ENCODE measurements around the gene TMEM69. TPM values are rescaled to one million over a fixed set of nuclear protein-coding genes. Genes with fewer than 3 reads are reported as not detected.

The TMEM69 gene, protein sequence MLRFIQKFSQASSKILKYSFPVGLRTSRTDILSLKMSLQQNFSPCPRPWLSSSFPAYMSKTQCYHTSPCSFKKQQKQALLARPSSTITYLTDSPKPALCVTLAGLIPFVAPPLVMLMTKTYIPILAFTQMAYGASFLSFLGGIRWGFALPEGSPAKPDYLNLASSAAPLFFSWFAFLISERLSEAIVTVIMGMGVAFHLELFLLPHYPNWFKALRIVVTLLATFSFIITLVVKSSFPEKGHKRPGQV
- total RNA-seq = 21.9 and 32.1 TPM in 2 replicates

DNA sequence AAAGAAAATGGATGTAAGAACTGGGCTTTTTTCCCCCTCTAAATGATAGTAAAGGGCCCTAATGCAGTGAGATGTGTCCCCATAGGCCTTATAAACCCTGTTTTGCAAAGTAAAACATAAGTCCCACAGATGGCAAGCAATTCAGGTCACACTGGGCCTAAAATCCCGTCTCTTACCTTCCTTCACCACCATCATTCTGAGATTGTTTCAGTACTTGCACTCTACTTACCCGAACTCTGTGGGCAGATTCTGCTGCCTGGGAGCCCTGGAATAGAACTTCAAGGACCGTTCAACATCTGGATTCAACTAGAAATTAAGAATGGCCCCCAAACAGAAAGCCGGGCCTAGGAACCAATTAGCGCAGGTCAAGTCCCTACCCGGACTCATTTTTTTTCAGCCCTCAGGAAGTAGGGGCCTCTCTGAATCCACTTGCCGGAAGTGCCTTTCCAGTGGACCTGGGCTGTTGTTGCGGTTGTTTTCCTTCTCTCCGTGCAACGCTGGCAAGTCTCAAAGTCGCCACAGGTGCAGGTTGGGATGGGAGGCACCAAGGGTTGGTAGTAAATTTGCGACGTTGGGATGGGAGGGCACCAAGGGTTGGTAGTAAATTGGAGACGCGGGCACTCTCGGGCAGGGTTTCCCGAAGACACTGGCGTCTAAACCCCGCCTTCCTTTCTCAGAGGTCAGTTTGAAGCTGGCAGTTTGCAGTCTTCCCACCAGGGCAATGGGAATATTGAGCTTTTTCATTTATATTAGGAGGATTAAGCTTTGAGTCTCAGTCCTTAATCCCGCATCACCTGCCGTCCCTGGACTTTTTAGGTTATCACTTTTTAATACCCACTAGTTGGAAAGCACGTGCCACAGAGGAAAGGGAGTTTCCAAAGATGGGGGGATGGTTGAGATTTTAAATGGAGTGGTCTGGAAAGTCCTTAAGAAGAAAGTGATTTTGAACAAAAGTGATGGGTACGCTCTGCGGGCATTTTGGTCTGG lies at the start of gene TMEM69:
TMEM69 (plus strand) TSS at position 428 of the 987 bp plus-strand sequence. CDS start 2,888 bp downstream, outside the sequence.

DNA sequence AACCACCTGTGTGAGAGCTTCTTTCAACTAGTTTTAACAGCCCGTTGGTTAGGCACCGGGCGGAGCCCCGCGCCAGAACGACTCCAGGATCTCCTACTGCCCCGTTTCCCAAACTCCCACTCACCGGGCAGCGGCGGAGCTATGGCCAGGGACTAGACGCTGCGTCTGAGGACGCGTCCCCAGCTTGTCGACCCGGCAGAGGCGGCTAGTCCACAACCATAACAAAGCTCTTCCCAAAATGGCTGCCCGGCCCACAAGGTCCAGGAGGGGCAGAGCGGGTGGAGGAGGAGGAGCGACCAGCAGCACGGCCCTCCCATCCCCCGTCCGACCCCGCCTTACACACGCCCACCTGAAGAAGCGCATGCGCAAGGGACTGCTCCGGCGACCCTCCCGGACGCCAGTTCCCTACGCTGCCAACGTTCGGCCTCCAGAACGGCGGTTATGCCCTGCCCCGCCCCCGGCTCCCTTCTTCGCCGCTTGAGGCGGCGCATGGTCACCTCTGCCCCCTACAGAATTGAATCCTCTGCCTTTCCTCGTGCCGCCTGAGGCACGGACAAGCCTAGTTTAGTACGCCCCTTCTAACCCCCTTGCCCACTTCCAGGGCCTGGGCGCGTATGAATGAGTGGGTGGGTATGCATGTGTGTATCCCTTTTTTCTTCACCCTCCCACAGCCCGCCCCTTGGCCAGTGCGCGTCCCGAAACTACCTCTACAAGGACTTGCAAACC lies 1.5 kb upstream of the TMEM69 start, which contains the start of gene GPBP1L1:
GPBP1L1 (minus strand) TSS at position 246 of the 726 bp plus-strand sequence. CDS start 27,446 bp downstream, outside the sequence.

Other genes with a start within 250 kb of the TMEM69 start
- gene TESK2, start 197.0 kb upstream of the TMEM69 start, total RNA-seq = 0.53 and 2.0 TPM in 2 replicates
- gene CCDC163, start 188.1 kb upstream of the TMEM69 start, total RNA-seq = 3.5 and 5.8 TPM in 2 replicates
- gene MMACHC, start 187.9 kb upstream of the TMEM69 start, total RNA-seq = 4.0 and 11.3 TPM in 2 replicates
- 677 and 840 TPM in 2 replicates for gene PRDX1, start 166.3 kb upstream of the TMEM69 start, total RNA-seq
- gene AKR1A1, start 137.4 kb upstream of the TMEM69 start, total RNA-seq = 123 and 147 TPM in 2 replicates
- gene NASP, start 104.1 kb upstream of the TMEM69 start, total RNA-seq = 34.3 and 54.8 TPM in 2 replicates
- under 0.01 and 0.86 TPM in 2 replicates for gene CCDC17, start 64.1 kb upstream of the TMEM69 start, total RNA-seq
- 77.3 and 125 TPM in 2 replicates for gene GPBP1L1, start 1.6 kb upstream of the TMEM69 start, total RNA-seq
- gene IPP, start 62.5 kb downstream of the TMEM69 start, total RNA-seq = 9.5 and 14.2 TPM in 2 replicates
- 23.2 and 27.4 TPM in 2 replicates for gene MAST2, start 115.4 kb downstream of the TMEM69 start, total RNA-seq